ENCODE measurements around the gene PSMB11. TPM values are rescaled to one million over a fixed set of nuclear protein-coding genes. Genes with fewer than 3 reads are reported as not detected.

Gene PSMB11
- total RNA-seq, 4 donors from 2014 or later: not detected

- TF ChIP-seq, protein P1, sequence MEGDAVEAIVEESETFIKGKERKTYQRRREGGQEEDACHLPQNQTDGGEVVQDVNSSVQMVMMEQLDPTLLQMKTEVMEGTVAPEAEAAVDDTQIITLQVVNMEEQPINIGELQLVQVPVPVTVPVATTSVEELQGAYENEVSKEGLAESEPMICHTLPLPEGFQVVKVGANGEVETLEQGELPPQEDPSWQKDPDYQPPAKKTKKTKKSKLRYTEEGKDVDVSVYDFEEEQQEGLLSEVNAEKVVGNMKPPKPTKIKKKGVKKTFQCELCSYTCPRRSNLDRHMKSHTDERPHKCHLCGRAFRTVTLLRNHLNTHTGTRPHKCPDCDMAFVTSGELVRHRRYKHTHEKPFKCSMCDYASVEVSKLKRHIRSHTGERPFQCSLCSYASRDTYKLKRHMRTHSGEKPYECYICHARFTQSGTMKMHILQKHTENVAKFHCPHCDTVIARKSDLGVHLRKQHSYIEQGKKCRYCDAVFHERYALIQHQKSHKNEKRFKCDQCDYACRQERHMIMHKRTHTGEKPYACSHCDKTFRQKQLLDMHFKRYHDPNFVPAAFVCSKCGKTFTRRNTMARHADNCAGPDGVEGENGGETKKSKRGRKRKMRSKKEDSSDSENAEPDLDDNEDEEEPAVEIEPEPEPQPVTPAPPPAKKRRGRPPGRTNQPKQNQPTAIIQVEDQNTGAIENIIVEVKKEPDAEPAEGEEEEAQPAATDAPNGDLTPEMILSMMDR (IDR thresholded peaks at IDR 0.05; ENCODE audit: low read depth): no peak
These were observed 11.4 kb downstream of the PSMB11 start for GRCh38 chr14:23053426-23053825.

GRCh38 chr14:23054000-23054811 is 12.2 kb downstream of the PSMB11 start:
- TF ChIP-seq, protein P1 (IDR thresholded peaks at IDR 0.05; ENCODE audit: low read depth): no peak

GRCh38 chr14:23055147-23055550 is 13.1 kb downstream of the PSMB11 start:
- TF ChIP-seq, protein P1 (IDR thresholded peaks at IDR 0.05; ENCODE audit: low read depth): no peak

GRCh38 chr14:23055621-23056144 is 13.7 kb downstream of the PSMB11 start:
- TF ChIP-seq, protein P1 (IDR thresholded peaks at IDR 0.05; ENCODE audit: low read depth): no peak

- TF ChIP-seq, protein P1 (IDR thresholded peaks at IDR 0.05; ENCODE audit: low read depth): no peak
These were observed 14.3 kb downstream of the PSMB11 start for GRCh38 chr14:23056145-23056955.

DNA sequence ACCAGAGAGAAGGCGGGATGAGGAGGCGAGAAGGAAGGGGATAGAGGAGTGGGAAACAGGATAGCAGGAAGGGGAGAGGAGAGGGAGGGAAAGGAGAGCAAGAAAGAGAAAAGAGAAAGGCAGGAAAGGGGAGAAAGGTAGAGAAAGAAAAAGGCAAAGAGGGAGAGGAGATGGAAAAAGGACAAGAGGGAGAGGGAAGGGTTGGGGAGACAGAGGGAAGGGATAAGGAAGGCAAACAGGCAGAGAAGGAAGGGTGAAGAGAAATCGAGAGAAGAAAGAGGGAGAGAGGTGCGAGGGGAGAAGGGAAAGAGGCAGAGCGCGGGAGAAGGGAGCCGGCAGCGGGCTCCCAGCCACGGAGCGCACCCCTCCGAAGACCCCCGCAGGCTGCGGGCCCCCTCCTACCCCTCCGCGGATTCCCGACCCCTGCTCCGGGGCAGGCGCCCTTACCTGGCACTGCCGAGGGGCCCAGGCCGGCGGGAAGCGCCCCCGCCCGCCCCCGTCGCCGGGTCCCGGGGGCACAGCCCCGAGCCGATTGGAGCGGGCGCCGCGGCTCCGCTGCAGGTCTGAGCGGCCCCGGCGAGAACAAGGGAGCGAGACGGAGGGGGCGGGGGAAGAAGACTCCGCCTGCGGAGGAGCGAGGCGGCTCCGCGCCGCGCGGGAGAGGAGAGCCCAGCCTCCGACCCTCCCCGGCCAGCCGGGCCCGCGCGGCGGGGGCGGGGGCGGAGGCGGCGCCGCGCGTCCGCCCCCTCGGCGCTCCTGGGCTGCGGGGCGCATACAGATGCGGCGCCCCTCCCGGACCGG is 15.1 kb downstream of the PSMB11 start, which contains the start of gene CDH24:
CDH24 (minus strand) TSS at position 565 of the 801 bp plus-strand sequence. CDS start 1,787 bp downstream, outside the sequence.
- TF ChIP-seq, protein P1 (IDR thresholded peaks at IDR 0.05; ENCODE audit: low read depth): no peak
